Neural cell (in vitro differentiated cells): ENCODE data around the gene TPSAB1. TPM values are rescaled to one million over a fixed set of nuclear protein-coding genes. Genes with fewer than 3 reads are reported as not detected.

ENCODE experiments used
- H2AFZ ChIP-seq: fragments of 200-600, 300-800 bp; sonication (generic), shearing (Covaris generic); 2 replicates; pipeline ENCODE4 v1.6.0; 2014; ENCODE audit warnings: low read depth, mild to moderate bottlenecking, antibody characterized with exemption, low read length, moderate library complexity
- H3F3A ChIP-seq: fragments of 200-600 bp; shearing (Covaris generic); 2 replicates; pipeline ENCODE4 v1.6.1; 2016; ENCODE audit warnings: mild to moderate bottlenecking, moderate library complexity, mixed read lengths, antibody characterized with exemption, low read length; ENCODE audit not compliant: insufficient read depth, poor library complexity, severe bottlenecking
- H3K27ac ChIP-seq: fragments of 200-600, 300-800 bp; sonication (generic), shearing (Covaris generic); 2 replicates; pipeline ENCODE4 v1.5.1; 2014; ENCODE audit warnings: mild to moderate bottlenecking, low read length, moderate library complexity
- H3K27me3 ChIP-seq: fragments of 300-800, 200-600 bp; sonication (generic), shearing (Covaris generic); 2 replicates; pipeline ENCODE4 v1.6.0; 2014; ENCODE audit warnings: mild to moderate bottlenecking, low read depth, low read length, moderate library complexity; ENCODE audit not compliant: insufficient read depth
- H3K36me3 ChIP-seq: fragments of 300-800, 200-600 bp; sonication (generic), shearing (Covaris generic); 2 replicates; pipeline ENCODE4 v1.5.1; 2014; ENCODE audit warnings: mild to moderate bottlenecking, antibody characterized with exemption, low read length, moderate library complexity; ENCODE audit not compliant: insufficient read depth
- H3K4me2 ChIP-seq: fragments of 300-800, 200-600 bp; sonication (generic), shearing (Covaris generic); 2 replicates; pipeline ENCODE4 v1.6.0; 2014; ENCODE audit warnings: mild to moderate bottlenecking, low read length
- H3K4me3 ChIP-seq: fragments of 300-800, 200-600 bp; sonication (generic), shearing (Covaris generic); 2 replicates; pipeline ENCODE4 v1.5.1; 2014; ENCODE audit warnings: mild to moderate bottlenecking, low read length, moderate library complexity
- H3K79me2 ChIP-seq: fragments of 200-600 bp; shearing (Covaris generic); replicated peaks from 2 replicates; pipeline ENCODE4 v1.6.0; 2014; ENCODE audit warnings: mild to moderate bottlenecking, low read length, moderate library complexity; ENCODE audit not compliant: insufficient read depth
- H3K9ac ChIP-seq: fragments of 300-800, 200-600 bp; sonication (generic), shearing (Covaris generic); 2 replicates; pipeline ENCODE4 v1.6.1; 2016; ENCODE audit warnings: mild to moderate bottlenecking, low read length, mixed read lengths
- H3K9me2 ChIP-seq: fragments of 200-600 bp; shearing (Covaris generic); 2 replicates; pipeline ENCODE4 v1.6.1; 2016; ENCODE audit warnings: mild to moderate bottlenecking, low read length, mixed read lengths; ENCODE audit not compliant: insufficient read depth
- H3K9me3 ChIP-seq: fragments of 200-600, 300-800 bp; sonication (generic), shearing (Covaris generic); 2 replicates; pipeline ENCODE4 v1.6.1; 2016; ENCODE audit warnings: mild to moderate bottlenecking, mixed run types, low read length, moderate library complexity, mixed read lengths
- H4K20me1 ChIP-seq: fragments of 200-600 bp; shearing (Covaris generic); 2 replicates; pipeline ENCODE4 v1.6.1; 2016; ENCODE audit warnings: mild to moderate bottlenecking, mixed run types; ENCODE audit not compliant: insufficient read depth
- EP300 ChIP-seq: fragments of 450-650 bp; conservative IDR thresholded peaks from 2 replicates; pipeline ENCODE4 v1.6.1; 2014; ENCODE audit warnings: antibody characterized with exemption, mild to moderate bottlenecking, moderate library complexity; ENCODE audit not compliant: poor library complexity, severe bottlenecking
- EZH2 ChIP-seq: fragments of 200-600, 300-800 bp; shearing (Covaris generic), sonication (generic); IDR thresholded peaks from 2 replicates; pipeline ENCODE4 v1.6.1; 2014; ENCODE audit warnings: antibody characterized with exemption, low read length, borderline replicate concordance, mild to moderate bottlenecking; ENCODE audit not compliant: insufficient read depth, poor library complexity, severe bottlenecking
- MXI1 ChIP-seq: fragments of 450-650 bp; conservative IDR thresholded peaks from 2 replicates; pipeline ENCODE4 v1.6.1; 2014; ENCODE audit warnings: antibody characterized with exemption, mild to moderate bottlenecking; ENCODE audit not compliant: poor library complexity, severe bottlenecking
- POLR2AphosphoS5 ChIP-seq: IDR thresholded peaks from 2 replicates; pipeline ENCODE4 v1.6.1; 2012
- RAD21 ChIP-seq: fragments of 450-650 bp; conservative IDR thresholded peaks from 2 replicates; pipeline ENCODE4 v1.6.1; 2014; ENCODE audit warnings: antibody characterized with exemption, mild to moderate bottlenecking, moderate library complexity
- SMC3 ChIP-seq: fragments of 450-650 bp; conservative IDR thresholded peaks from 2 replicates; pipeline ENCODE4 v1.6.1; 2014; ENCODE audit warnings: antibody characterized with exemption, mild to moderate bottlenecking, moderate library complexity; ENCODE audit not compliant: poor library complexity
- TAF1 ChIP-seq: IDR thresholded peaks from 2 replicates; pipeline ENCODE4 v1.6.1; 2012; ENCODE audit warnings: low read depth
- polyA plus RNA-seq: library from polyadenylated mRNA; depleted of rRNA; stranded (reverse); fragments of >200 nt; gene quantifications from 2 replicates; pipeline ENCODE4 v1.2.3, GENCODE V29; 2014
- TF ChIP-seq, protein P1 (sequence below): IDR thresholded peaks from 2 replicates; pipeline ENCODE4 v1.6.1; 2012; ENCODE audit warnings: borderline replicate concordance
- TF ChIP-seq, protein P2 (sequence below): fragments of 450-650 bp; IDR thresholded peaks from 2 replicates; pipeline ENCODE4 v1.5.1; 2014; ENCODE audit warnings: antibody characterized with exemption, mild to moderate bottlenecking, moderate library complexity; ENCODE audit not compliant: poor library complexity, severe bottlenecking

TPSAB1 gene
- polyA plus RNA-seq, 1 donor from 2014 or later = not detected

DNA sequence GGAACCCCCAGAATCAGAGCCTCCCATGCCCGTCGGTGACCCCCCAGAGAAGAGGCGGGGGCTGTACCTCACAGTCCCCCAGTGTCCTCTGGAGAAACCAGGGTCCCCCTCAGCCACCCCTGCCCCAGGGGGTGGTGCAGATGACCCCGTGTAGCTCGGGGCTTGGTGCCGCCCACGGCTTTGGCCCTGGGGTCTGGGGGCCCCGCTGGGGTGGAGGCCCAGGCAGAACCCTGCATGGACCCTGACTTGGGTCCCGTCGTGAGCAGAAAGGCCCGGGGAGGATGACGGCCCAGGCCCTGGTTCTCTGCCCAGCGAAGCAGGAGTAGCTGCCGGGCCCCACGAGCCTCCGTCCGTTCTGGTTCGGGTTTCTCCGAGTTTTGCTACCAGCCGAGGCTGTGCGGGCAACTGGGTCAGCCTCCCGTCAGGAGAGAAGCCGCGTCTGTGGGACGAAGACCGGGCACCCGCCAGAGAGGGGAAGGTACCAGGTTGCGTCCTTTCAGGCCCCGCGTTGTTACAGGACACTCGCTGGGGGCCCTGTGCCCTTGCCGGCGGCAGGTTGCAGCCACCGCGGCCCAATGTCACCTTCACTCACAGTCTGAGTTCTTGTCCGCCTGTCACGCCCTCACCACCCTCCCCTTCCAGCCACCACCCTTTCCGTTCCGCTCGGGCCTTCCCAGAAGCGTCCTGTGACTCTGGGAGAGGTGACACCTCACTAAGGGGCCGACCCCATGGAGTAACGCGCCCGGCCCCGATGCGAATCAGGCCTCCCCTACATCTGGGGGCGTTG lies 19.5 kb upstream of the TPSAB1 start:
- H3K27me3 ChIP-seq = no peaks in the 10 kb centered on the region

DNA sequence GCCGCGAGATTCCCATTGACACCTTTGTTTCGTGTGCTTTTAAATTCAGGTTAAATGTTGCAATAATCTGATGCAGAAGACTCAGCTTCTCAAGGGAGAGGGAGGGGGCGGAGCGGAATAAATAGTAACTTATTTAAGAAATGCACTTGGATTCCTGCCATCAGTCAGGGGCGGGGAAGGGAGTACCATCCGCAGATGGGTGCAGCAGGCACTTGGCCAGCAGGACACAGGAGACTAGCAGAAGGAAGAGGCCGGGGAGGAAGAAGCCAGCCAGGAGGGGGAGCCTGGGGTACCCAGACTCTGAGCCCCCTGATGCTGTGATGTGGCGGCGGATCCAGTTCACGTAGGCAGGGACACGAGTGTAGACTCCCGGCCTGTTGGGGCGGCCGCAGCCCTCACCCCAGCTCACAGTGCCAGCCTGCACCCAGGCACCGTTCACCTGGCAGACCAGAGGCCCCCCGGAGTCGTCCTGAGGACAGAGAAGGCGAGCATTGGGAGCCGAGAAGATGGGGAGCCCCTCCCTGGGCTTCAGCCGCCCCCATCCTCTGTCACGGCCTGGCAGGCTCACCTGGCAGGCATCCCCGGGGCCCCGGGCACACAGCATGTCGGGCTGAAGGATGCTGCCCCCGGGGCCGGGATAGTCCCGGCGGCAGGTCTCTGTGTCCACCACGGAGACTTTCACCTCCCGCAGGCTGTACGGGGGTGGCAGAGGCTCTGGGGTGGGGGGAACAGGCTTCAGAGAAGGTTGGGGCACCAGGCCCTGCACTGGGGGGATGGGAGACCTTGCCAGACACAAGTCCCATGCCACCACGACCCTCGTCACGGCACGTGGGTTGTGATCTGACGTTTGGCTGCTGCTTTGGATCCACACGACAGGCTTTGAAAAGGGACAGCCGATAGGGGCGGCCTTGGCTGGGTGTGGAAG lies 18.6 kb upstream of the TPSAB1 start:
- Histone ChIP-seq H3K27ac (no peak overlapping the region), H3K27me3 (no peaks in the 10 kb centered on the region), H3K36me3 (no peaks in the 10 kb centered on the region)
- TF ChIP-seq, protein P1, sequence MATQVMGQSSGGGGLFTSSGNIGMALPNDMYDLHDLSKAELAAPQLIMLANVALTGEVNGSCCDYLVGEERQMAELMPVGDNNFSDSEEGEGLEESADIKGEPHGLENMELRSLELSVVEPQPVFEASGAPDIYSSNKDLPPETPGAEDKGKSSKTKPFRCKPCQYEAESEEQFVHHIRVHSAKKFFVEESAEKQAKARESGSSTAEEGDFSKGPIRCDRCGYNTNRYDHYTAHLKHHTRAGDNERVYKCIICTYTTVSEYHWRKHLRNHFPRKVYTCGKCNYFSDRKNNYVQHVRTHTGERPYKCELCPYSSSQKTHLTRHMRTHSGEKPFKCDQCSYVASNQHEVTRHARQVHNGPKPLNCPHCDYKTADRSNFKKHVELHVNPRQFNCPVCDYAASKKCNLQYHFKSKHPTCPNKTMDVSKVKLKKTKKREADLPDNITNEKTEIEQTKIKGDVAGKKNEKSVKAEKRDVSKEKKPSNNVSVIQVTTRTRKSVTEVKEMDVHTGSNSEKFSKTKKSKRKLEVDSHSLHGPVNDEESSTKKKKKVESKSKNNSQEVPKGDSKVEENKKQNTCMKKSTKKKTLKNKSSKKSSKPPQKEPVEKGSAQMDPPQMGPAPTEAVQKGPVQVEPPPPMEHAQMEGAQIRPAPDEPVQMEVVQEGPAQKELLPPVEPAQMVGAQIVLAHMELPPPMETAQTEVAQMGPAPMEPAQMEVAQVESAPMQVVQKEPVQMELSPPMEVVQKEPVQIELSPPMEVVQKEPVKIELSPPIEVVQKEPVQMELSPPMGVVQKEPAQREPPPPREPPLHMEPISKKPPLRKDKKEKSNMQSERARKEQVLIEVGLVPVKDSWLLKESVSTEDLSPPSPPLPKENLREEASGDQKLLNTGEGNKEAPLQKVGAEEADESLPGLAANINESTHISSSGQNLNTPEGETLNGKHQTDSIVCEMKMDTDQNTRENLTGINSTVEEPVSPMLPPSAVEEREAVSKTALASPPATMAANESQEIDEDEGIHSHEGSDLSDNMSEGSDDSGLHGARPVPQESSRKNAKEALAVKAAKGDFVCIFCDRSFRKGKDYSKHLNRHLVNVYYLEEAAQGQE = no peak
- TF ChIP-seq, protein P2, sequence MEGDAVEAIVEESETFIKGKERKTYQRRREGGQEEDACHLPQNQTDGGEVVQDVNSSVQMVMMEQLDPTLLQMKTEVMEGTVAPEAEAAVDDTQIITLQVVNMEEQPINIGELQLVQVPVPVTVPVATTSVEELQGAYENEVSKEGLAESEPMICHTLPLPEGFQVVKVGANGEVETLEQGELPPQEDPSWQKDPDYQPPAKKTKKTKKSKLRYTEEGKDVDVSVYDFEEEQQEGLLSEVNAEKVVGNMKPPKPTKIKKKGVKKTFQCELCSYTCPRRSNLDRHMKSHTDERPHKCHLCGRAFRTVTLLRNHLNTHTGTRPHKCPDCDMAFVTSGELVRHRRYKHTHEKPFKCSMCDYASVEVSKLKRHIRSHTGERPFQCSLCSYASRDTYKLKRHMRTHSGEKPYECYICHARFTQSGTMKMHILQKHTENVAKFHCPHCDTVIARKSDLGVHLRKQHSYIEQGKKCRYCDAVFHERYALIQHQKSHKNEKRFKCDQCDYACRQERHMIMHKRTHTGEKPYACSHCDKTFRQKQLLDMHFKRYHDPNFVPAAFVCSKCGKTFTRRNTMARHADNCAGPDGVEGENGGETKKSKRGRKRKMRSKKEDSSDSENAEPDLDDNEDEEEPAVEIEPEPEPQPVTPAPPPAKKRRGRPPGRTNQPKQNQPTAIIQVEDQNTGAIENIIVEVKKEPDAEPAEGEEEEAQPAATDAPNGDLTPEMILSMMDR = no peak
- TF ChIP-seq EP300 = no peak
- TF ChIP-seq TAF1 = no peak
- no peak for TF ChIP-seq SMC3
- TF ChIP-seq EZH2 = no peak

More for the DNA sequence above, 19.5 kb upstream of the TPSAB1 start:
- H3F3A ChIP-seq = no peaks in the 10 kb centered on the region
- H3K9me3 ChIP-seq = no peaks in the 10 kb centered on the region
- no peaks in the 10 kb centered on the region for H3K79me2 ChIP-seq
- H3K4me3 ChIP-seq = no peak overlapping the region
- no peaks in the 10 kb centered on the region for H3K36me3 ChIP-seq
- no peaks in the 10 kb centered on the region for H3K9me2 ChIP-seq
- H3K9ac ChIP-seq = no peak overlapping the region
- no peak overlapping the region for H2AFZ ChIP-seq
- H3K4me2 ChIP-seq = no peak overlapping the region
- H4K20me1 ChIP-seq = no peaks in the 10 kb centered on the region
- TF ChIP-seq, protein P1 = no peak
- TF ChIP-seq SMC3 (no peak), TAF1 (no peak), RAD21 (no peak), POLR2AphosphoS5 (no peak), EP300 (no peak), EZH2 (no peak), MXI1 (no peak)
- TF ChIP-seq, protein P2 = no peak
- no peak overlapping the region for H3K27ac ChIP-seq

More for the DNA sequence above, 18.6 kb upstream of the TPSAB1 start:
- H3K79me2 ChIP-seq = no peaks in the 10 kb centered on the region
- no peaks in the 10 kb centered on the region for H3F3A ChIP-seq
- no peak overlapping the region for H3K4me3 ChIP-seq
- H4K20me1 ChIP-seq = no peaks in the 10 kb centered on the region
- H3K9me2 ChIP-seq = no peaks in the 10 kb centered on the region
- H3K9ac ChIP-seq = no peak overlapping the region
- H3K9me3 ChIP-seq = no peaks in the 10 kb centered on the region
- H3K4me2 ChIP-seq = no peak overlapping the region
- H2AFZ ChIP-seq = no peak overlapping the region
